Transverse colon (tissue), 4 donors: ENCODE results near the gene OR51F2. TPM values are rescaled to one million over a fixed set of nuclear protein-coding genes. Genes with fewer than 3 reads are reported as not detected.

Experiments used
- DNase-seq: peaks from one replicate; pipeline ENCODE4 v3.0.0-alpha.2; 2019
- H3K27ac ChIP-seq, 4 donors: fragments of 200-600 bp; sonication (generic); 2 replicates each; pipeline ENCODE4 v1.5.1; 2016 to 2018; ENCODE audit warnings: inconsistent platforms in 4 of 4
- H3K27me3 ChIP-seq: fragments of 200-600 bp; sonication (generic); 2 replicates; pipeline ENCODE4 v1.5.1; 2017; ENCODE audit warnings: inconsistent platforms
- H3K36me3 ChIP-seq, 4 donors: fragments of 200-600 bp; sonication (generic); 2 replicates each; pipeline ENCODE4 v1.5.1; 2017 to 2019; ENCODE audit warnings: inconsistent platforms in 4 of 4
- H3K4me1 ChIP-seq, 4 donors: fragments of 200-600 bp; sonication (generic); 2 replicates each; pipeline ENCODE4 v1.5.1; 2017 to 2020; ENCODE audit warnings: inconsistent platforms in 4 of 4
- H3K4me3 ChIP-seq, 4 donors: fragments of 200-600 bp; sonication (generic); 1 replicate in 1 of 4; 2 replicates in 3 of 4; pipeline versions ENCODE4 v1.5.1 to v1.6.1; 2017 to 2019; ENCODE audit warnings: inconsistent platforms in 4 of 4
- H3K9me3 ChIP-seq, 2 donors: fragments of 200-600 bp; sonication (generic); 2 replicates each; pipeline ENCODE4 v1.5.1; 2017 to 2019; ENCODE audit warnings: inconsistent platforms in 2 of 2
- CTCF ChIP-seq, 5 experiments: fragments of 200-600 bp in 3 of 5; fragments of 450-650 bp in 2 of 5; sonication (generic) in 3 of 5; IDR thresholded peaks; 1 replicate in 2 of 5; 2 replicates in 3 of 5; pipeline ENCODE4 v1.5.1; 2016 to 2017; ENCODE audit warnings: antibody characterized with exemption in 5 of 5, inconsistent platforms in 3 of 5, mild to moderate bottlenecking in 2 of 5, moderate library complexity in 1 of 5
- EP300 ChIP-seq: sonication (generic); formaldehyde crosslinking; IDR thresholded peaks from one replicate; pipeline ENCODE4 v1.6.1; 2017; ENCODE audit warnings: antibody characterized with exemption, low read depth
- POLR2A ChIP-seq: fragments of 450-650 bp; IDR thresholded peaks from one replicate; pipeline ENCODE4 v1.6.1; 2016; ENCODE audit warnings: antibody characterized with exemption, mild to moderate bottlenecking, moderate library complexity
- POLR2AphosphoS5 ChIP-seq, 3 donors: sonication (generic); formaldehyde crosslinking; IDR thresholded peaks; one replicate each; pipeline ENCODE4 v1.6.1; 2016; ENCODE audit warnings: antibody characterized with exemption in 3 of 3
- WGBS, 2 donors: methylation state at CpG; one replicate each; pipeline ENCODE4 v1.1.5; 2018; ENCODE audit warnings: low coverage in 1 of 2; 5-methylcytosine and 5-hydroxymethylcytosine counted together
- in situ Hi-C, 4 donors: fragments of 200-750 bp; cut with MboI; loops; one replicate each; pipeline versions ENCODE4 v1.15.0 to v1.15.1; 2017; ENCODE audit warnings: low sequenced_read_pairs in 3 of 4, low pct_ligation_motif_present in 1 of 4, low pct_unique_long_range_greater_than_20kb in 1 of 4
- intact Hi-C: fragments of 100-400 bp; cut with DNase I; formaldehyde crosslinking; loops from one replicate; pipeline ENCODE4 v1.15.1; 2023; ENCODE audit warnings: low total_unique reads
- total RNA-seq, 4 donors: library from RNA; depleted of rRNA; stranded (reverse); fragments of >200 nt; gene quantifications; one replicate each; pipeline ENCODE4 v1.1.0, GENCODE V29; 2016

Gene OR51F2
- total RNA-seq, 4 donors from 2014 or later, result not detected

- in situ Hi-C loops, result no loop called here
- H3K4me3 ChIP-seq, result no peak overlapping the region
- TF ChIP-seq CTCF (IDR thresholded peaks at IDR 0.05) (no peak), EP300 (no peak), POLR2AphosphoS5 (IDR thresholded peaks at IDR 0.05) (no peak), POLR2A (no peak)
- 75 to 81% methylated on average over 4 of the region's 4 CpGs for WGBS, 2 donors
- no peak overlapping the region for H3K27ac ChIP-seq
- intact Hi-C loops, result no loop called here
- H3K9me3 ChIP-seq, result no peaks in the 10 kb centered on the region
- H3K4me1 ChIP-seq, result no peaks in the 10 kb centered on the region
- no peaks in the 10 kb centered on the region for H3K36me3 ChIP-seq
- no peaks in the 10 kb centered on the region for H3K27me3 ChIP-seq
- no peak for DNase-seq
Observed at GRCh38 chr11:4863876-4864275, 42.8 kb downstream of the OR51F2 start.

DNA sequence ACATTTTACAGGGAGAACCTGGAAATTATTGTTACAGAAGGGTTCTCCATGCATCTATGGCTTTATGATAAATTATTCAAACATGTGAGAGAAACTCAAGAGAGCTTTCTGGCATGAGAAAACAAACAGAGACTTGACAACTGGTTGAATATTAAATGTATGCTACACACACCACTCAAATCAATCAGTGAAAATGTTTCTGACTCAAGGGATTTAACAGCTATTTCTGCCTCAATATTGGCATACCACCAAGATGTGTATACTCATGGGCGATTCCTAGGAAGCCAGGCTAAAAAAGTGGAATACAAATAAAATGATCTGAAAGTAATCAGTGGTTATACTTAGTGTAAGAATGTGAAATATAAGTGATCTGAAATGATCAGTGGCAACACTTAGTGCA is 44.7 kb downstream of the OR51F2 start:
- intact Hi-C loops (no loop called here), in situ Hi-C loops (no loop called here)
- Histone ChIP-seq H3K27ac (no peak overlapping the region), H3K4me3 (no peak overlapping the region), H3K9me3 (no peaks in the 10 kb centered on the region), H3K4me1 (no peaks in the 10 kb centered on the region), H3K27me3 (no peaks in the 10 kb centered on the region), H3K36me3 (no peaks in the 10 kb centered on the region)
- no peak for DNase-seq
- WGBS, 2 donors, result 33 to 80% methylated on average over 1 of the region's 1 CpG
- TF ChIP-seq EP300, result no peak
- no peak for TF ChIP-seq CTCF (IDR thresholded peaks at IDR 0.05)
- no peak for TF ChIP-seq POLR2A
- TF ChIP-seq POLR2AphosphoS5 (IDR thresholded peaks at IDR 0.05), result no peak

Other genes with a start within 250 kb of the OR51F2 start
- not detected for gene OR52I2, start 239.6 kb upstream of the OR51F2 start, total RNA-seq
- gene OR52I1, start 227.3 kb upstream of the OR51F2 start, total RNA-seq, result not detected
- gene TRIM68, start 213.1 kb upstream of the OR51F2 start, total RNA-seq, result 10 to 100 TPM; 12.1 to 30.2 (median 19.9) TPM
- gene OR51D1, start 183.8 kb upstream of the OR51F2 start, total RNA-seq, result not detected
- gene OR51E1, start 177.3 kb upstream of the OR51F2 start, total RNA-seq, result under 1 TPM in 2 of 4 donors, not detected in 2; 0.16 to 0.27 TPM
- 10 to 100 TPM in 1 of 4 donors, 1 to 10 TPM in 2, under 1 TPM in 1; 0.37 to 10.3 (median 2.0) TPM for gene OR51E2, start 123.5 kb upstream of the OR51F2 start, total RNA-seq
- gene MMP26, start 116.5 kb upstream of the OR51F2 start, total RNA-seq, result not detected
- gene OR51F1, start 51.4 kb upstream of the OR51F2 start, total RNA-seq, result not detected
- gene OR52R1, start 16.9 kb upstream of the OR51F2 start, total RNA-seq, result not detected
- not detected for gene OR51S1, start 27.9 kb downstream of the OR51F2 start, total RNA-seq
- gene OR51T1, start 60.6 kb downstream of the OR51F2 start, total RNA-seq, result not detected
- not detected for gene OR51A7, start 82.5 kb downstream of the OR51F2 start, total RNA-seq
- not detected for gene OR51G2, start 98.0 kb downstream of the OR51F2 start, total RNA-seq
- gene OR51G1, start 103.0 kb downstream of the OR51F2 start, total RNA-seq, result not detected
- gene OR51A4, start 126.3 kb downstream of the OR51F2 start, total RNA-seq, result not detected
- not detected for gene OR51A2, start 134.4 kb downstream of the OR51F2 start, total RNA-seq
- not detected for gene OR51L1, start 173.5 kb downstream of the OR51F2 start, total RNA-seq
- gene OR52J3, start 225.2 kb downstream of the OR51F2 start, total RNA-seq, result not detected
- gene OR52E2, start 238.3 kb downstream of the OR51F2 start, total RNA-seq, result not detected
- not detected for gene OR52E1, start 248.3 kb downstream of the OR51F2 start, total RNA-seq